NCI-H1930 (cell line): ENCODE data around the gene CFAP97D2.
"Not testable (repeated sequence)": the region's sequence is repeated elsewhere in the genome, so short reads cannot be mapped to it uniquely, and the experiment has no call there.

Experiments
- DNase-seq, 2 experiments: peaks; one replicate each; lab custom pipeline; 2025; lab: John Stamatoyannopoulos, UW

CFAP97D2 gene

GRCh38 chr13:114179087-114179658, at the start of gene CFAP97D2:
Gene CFAP97D2, plus strand, starts transcription at chr13:114179257. Its CDS starts 74 bp downstream, at chr13:114179331.
- DNase-seq = no peak

DNA sequence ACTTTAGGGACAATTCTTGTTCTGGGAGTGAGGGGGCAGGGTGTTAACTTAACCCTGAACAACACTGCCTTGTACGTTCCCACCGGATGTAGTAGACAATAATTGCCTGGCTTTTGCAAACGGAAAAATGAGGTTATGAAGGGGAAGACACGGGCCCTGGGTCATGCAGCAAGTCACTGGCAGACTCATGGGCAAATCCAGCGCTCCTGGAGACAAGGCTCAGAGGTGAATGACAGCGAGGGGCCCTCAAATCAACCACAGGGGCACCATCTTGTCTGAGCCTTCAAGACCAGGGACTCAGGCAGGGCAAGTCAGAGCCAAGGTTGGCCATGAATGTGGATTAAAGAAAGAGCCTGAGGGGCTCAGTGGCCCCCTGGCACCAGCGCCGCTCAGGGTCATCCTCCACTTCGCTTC, 49.4 kb upstream of the CFAP97D2 start:
- no peak for DNase-seq

GRCh38 chr13:114130131-114130836, 48.8 kb upstream of the CFAP97D2 start:
- no peak for DNase-seq

GRCh38 chr13:114130837-114131582, 48.0 kb upstream of the CFAP97D2 start:
- no peak for DNase-seq

DNA sequence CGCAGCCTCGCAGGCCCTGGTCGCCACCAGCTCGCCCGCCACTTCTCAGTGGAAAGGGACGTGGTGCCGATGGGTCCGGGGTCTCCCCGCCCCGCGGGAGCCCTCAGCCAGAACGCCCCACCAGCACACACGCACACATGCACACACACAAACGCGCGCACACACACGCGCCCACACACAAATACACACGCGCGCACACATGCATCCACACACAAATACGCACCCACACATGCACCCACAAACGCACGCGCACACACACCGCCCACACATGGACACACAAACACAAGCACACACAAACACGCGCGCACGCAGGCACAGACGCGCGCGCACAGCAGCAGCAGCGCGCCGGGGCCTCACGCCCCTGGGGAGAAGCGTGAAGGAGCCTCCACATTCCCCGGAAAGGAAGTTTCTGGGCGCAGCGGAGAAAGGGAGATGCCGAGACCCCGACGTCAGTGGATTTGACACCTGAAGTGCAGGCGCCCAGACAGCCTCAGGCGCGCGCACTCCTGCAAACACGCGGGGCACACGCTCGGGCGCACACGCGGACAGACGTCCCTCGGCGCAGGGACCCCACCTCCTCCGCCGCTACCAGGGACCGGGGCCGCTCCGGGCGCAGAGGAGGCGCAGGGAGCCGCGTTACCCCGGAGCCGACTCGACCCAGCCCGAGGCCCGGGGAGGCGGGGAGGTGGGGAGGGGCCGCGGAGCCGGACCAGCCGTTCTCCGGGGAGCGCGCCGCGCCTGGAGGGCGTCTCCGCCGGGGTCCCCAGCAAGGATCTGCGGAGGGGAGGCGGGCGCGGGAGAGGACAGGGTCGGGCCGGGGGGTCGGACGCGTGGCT, 47.3 kb upstream of the CFAP97D2 start:
- no peak for DNase-seq

GRCh38 chr13:114132419-114133121, 46.5 kb upstream of the CFAP97D2 start, which contains the start of gene RASA3:
Gene RASA3, minus strand, starts transcription at chr13:114132623. Its CDS starts 134 bp downstream, at chr13:114132489.
- peak; percentile 56 to 65 for DNase-seq

DNA sequence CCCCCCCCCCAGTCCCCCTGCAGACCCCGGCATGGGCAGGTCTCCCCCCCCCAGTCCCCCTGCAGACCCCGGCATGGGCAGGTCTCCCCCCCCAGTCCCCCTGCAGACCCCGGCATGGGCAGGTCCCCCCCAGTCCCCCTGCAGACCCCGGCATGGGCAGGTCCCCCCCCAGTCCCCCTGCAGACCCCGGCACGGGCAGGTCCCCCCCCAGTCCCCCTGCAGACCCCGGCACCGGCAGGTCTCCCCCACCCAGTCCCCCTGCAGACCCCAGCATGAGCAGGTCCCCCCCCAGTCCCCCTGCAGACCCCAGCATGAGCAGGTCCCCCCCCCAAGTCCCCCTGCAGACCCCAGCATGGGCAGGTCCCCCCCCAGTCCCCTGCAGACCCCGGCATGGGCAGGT, 45.9 kb upstream of the CFAP97D2 start:
- not testable (repeated sequence) for DNase-seq

GRCh38 chr13:114133552-114133951, 45.5 kb upstream of the CFAP97D2 start:
- DNase-seq = not testable (repeated sequence)

DNA sequence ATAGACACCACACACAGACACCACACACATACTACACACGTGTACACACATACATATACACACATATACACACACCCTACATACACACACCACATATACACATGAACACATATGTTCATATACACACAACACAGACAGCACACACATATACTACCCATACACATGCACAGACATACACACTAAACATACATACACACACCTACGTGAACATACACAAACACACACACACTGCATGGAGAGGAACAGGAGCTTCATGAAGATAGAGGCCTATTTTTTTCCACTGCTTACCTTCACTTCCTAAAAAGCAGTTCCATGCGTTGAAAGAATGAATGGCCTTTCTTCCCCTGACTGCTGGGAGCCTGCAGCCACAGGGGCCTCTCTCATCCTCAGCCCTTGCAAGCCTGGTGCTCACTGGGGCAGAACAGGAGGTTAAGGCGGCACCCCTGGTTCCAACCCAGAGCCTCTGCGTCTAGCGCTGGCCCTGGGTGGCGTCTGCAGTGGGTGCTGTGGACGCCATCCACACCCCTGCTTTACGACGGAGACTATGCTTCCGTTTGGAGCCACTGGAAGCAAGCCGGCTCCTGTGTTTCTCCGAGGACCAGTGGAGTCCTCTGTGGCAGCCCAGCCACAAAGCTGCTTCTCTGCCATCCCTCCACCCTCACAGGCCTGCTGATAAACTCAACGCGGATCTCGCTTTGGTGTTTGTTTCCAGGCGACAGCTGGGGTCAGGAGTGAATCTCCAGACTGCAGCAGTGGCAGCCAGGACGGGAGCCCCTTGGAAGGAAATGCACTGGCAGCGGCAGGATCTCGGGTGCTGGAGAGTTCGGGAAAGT, 44.7 kb upstream of the CFAP97D2 start:
- no peak for DNase-seq

DNA sequence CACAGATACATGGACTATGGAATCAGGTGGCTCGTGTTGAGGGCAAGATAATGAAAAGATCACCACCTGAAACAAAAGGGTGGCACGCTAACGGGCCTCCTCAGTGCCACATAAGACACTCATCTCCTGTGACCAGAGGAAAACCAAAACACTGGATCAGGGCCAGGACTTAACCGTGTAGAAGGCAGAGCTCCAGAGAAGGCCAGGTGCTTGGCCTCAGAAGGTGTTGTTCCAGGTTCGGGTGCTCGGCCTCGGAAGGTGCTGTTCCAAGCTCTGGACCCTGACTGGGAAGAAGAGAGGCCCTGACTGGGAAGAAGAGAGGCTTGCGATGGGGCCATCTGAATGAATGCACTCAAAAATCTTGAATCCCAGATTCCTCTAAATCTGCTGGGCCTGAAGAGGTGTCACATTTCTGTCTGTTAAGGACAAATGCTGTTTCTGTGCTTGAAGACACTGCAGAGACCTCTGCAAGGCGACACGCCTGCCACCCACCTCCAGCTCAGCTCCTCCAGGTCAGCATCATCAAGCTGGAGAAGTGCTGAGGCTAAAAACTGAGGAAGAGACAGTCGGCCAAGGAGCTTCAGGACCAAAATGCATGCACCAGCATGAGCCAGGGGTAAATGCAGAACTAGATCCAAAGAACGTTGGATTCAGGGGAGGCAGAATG, 44.0 kb upstream of the CFAP97D2 start:
- DNase-seq = no peak

DNA sequence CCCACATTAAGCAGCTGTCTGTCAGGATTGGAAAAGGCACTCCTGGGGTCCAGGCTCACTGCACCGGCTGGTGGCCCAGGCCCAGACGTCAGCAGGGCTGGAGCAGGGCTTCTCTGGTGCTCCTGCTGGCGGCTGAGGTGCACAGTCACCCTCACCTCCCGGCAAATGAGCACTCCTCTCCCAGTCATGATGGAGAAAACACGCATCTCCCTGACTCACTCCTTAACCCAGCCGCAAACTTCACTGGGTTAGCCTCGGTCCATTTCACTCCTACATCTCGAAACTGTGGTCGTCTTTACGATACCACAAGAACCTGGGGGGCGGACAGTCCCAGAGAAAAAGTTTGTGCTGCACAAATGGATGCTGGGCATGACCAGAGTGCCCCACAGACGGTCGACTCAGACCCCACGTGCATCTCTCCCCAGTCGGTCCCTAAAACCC, 43.3 kb upstream of the CFAP97D2 start:
- DNase-seq = no peak

GRCh38 chr13:114136576-114136975, 42.5 kb upstream of the CFAP97D2 start:
- no peak for DNase-seq

DNA sequence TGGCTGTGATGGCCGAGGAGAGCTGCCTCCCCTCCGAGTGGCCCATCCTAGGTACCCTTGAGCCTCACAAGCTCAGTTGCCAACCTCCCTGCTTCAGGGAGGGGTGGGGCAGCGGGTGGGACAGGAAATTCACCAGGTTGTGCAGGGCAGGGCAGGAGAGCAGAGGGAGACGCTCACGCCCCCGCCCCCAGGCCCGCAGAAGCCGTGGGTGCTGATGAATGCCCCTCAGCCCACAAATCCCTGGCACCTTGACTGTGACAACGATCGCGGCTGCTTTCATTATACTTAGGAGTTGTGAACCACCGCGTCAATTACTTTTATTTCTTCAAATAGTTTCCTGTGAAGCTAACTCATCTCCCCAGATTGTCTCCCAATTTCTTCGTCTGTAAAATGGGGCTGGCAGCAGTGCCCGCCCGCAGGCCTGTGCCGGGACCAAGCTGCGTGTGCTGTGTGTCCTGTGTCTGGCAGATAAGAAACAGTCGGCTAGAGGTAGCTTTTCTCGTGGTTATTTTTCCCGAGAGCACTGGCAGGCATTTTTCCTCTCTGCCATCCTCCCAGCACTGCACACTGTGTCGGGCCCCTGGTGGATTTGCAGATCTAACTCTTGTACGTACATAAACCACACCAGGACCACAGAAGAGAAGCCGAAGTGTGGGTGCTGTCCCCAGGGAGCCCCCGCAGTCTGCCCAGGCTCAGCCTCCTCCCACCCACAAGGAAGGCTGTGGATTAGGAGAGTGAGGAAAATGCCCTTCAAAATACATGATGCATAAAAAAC, 38.7 kb upstream of the CFAP97D2 start:
- DNase-seq = no peak

DNA sequence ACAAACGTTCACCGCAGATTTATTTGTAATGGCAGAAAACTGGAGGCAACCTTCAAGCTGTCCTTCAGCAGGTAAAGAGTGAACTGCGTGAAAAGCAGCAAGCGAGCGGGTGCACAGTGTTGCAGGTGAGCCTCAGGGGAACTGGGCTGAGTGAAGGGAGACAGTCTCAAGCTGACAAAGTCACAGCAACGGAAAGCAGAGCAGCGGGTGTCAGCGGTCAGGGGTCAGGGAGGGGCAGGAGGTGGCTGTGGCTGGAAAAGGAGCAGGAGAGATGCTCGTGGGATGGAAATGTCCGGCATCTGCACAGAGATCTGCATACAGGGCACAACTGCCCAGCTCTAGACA, 38.2 kb upstream of the CFAP97D2 start:
- no peak for DNase-seq

GRCh38 chr13:114141261-114141996, 37.6 kb upstream of the CFAP97D2 start:
- DNase-seq = no peak

- DNase-seq = no peak
Measured at GRCh38 chr13:114142137-114142550, 36.9 kb upstream of the CFAP97D2 start.

DNA sequence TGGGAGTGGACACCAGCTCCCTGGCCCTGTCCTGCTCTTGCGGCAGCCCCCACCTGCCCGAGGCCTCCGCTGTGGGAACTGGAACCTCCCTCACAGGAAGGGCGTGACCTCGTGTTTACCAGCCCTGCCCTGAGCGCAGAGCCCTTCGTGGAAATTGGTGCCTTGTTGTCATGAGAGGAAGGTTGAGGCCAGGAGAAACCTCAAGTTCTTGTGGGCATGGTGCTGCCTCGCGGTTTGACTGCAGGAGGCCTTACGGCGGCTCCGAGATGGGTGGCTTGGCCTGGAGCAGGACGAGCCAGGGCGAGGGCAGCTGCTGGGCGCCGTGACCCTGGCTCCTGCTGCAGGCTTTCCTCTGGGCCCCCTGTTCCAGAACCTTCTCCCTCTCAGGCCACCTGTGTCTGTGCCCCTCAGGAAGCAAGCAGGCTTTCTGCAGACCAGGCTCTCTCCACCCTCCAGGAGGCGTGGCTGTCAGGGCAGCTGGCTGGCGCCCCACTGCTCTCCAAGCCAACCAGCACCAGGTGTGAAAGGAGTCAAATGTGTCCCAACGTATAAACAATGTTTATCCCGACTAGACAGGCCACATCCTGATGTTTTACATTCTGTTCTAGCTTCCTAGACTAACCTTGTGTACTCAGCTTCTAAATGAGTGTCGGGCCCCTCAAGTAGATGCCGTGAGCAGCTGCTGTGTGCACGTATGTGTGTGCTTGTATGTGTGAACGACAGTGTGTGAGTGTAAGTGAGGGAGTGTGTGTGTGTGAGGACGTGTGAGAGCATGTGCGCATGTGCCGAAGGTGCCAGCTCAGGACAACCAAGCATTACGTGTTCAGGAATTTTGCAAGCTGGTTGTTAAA, 36.2 kb upstream of the CFAP97D2 start:
- no peak for DNase-seq
